Adrenal gland (tissue), 5 donors: ENCODE measurements around the gene C17orf67.

Source experiments
- CTCF ChIP-seq, 6 experiments: fragments of 450-650 bp in 4 of 6; fragments of 200-600 bp in 2 of 6; sonication (generic) in 1 of 6; IDR thresholded peaks; 1 replicate in 5 of 6; 2 replicates in 1 of 6; pipeline versions ENCODE4 v1.5.1 to v1.8.0; 2016 to 2021; ENCODE audit warnings: antibody characterized with exemption in 6 of 6, mild to moderate bottlenecking in 2 of 6, moderate library complexity in 1 of 6
- POLR2A ChIP-seq, 2 donors: fragments of 450-650 bp; IDR thresholded peaks; one replicate each; pipeline ENCODE4 v1.6.1; 2017; ENCODE audit warnings: antibody characterized with exemption in 2 of 2, mild to moderate bottlenecking in 2 of 2, moderate library complexity in 1 of 2
- donor health status: DM: no; HTN: no; CAD: no.

- TF ChIP-seq CTCF (IDR thresholded peaks at IDR 0.05) (no peak), POLR2A (IDR thresholded peaks at IDR 0.05) (no peak)
Observed at GRCh38 chr17:56793531-56793930, 40.2 kb downstream of the C17orf67 start.
